Neural cell (in vitro differentiated cells): ENCODE results near the gene LRP5. TPM values are rescaled to one million over a fixed set of nuclear protein-coding genes. Genes with fewer than 3 reads are reported as not detected.

Experiments used
- H2AFZ ChIP-seq: fragments of 200-600, 300-800 bp; sonication (generic), shearing (Covaris generic); 2 replicates; pipeline ENCODE4 v1.6.0; 2014; ENCODE audit warnings: low read depth, mild to moderate bottlenecking, antibody characterized with exemption, low read length, moderate library complexity
- H3F3A ChIP-seq: fragments of 200-600 bp; shearing (Covaris generic); 2 replicates; pipeline ENCODE4 v1.6.1; 2016; ENCODE audit warnings: mild to moderate bottlenecking, moderate library complexity, mixed read lengths, antibody characterized with exemption, low read length; ENCODE audit not compliant: insufficient read depth, poor library complexity, severe bottlenecking
- H3K27ac ChIP-seq: fragments of 200-600, 300-800 bp; sonication (generic), shearing (Covaris generic); 2 replicates; pipeline ENCODE4 v1.5.1; 2014; ENCODE audit warnings: mild to moderate bottlenecking, low read length, moderate library complexity
- H3K27me3 ChIP-seq: fragments of 300-800, 200-600 bp; sonication (generic), shearing (Covaris generic); 2 replicates; pipeline ENCODE4 v1.6.0; 2014; ENCODE audit warnings: mild to moderate bottlenecking, low read depth, low read length, moderate library complexity; ENCODE audit not compliant: insufficient read depth
- H3K36me3 ChIP-seq: fragments of 300-800, 200-600 bp; sonication (generic), shearing (Covaris generic); 2 replicates; pipeline ENCODE4 v1.5.1; 2014; ENCODE audit warnings: mild to moderate bottlenecking, antibody characterized with exemption, low read length, moderate library complexity; ENCODE audit not compliant: insufficient read depth
- H3K4me2 ChIP-seq: fragments of 300-800, 200-600 bp; sonication (generic), shearing (Covaris generic); 2 replicates; pipeline ENCODE4 v1.6.0; 2014; ENCODE audit warnings: mild to moderate bottlenecking, low read length
- H3K4me3 ChIP-seq: fragments of 300-800, 200-600 bp; sonication (generic), shearing (Covaris generic); 2 replicates; pipeline ENCODE4 v1.5.1; 2014; ENCODE audit warnings: mild to moderate bottlenecking, low read length, moderate library complexity
- H3K79me2 ChIP-seq: fragments of 200-600 bp; shearing (Covaris generic); replicated peaks from 2 replicates; pipeline ENCODE4 v1.6.0; 2014; ENCODE audit warnings: mild to moderate bottlenecking, low read length, moderate library complexity; ENCODE audit not compliant: insufficient read depth
- H3K9ac ChIP-seq: fragments of 300-800, 200-600 bp; sonication (generic), shearing (Covaris generic); 2 replicates; pipeline ENCODE4 v1.6.1; 2016; ENCODE audit warnings: mild to moderate bottlenecking, low read length, mixed read lengths
- H3K9me2 ChIP-seq: fragments of 200-600 bp; shearing (Covaris generic); 2 replicates; pipeline ENCODE4 v1.6.1; 2016; ENCODE audit warnings: mild to moderate bottlenecking, low read length, mixed read lengths; ENCODE audit not compliant: insufficient read depth
- H3K9me3 ChIP-seq: fragments of 200-600, 300-800 bp; sonication (generic), shearing (Covaris generic); 2 replicates; pipeline ENCODE4 v1.6.1; 2016; ENCODE audit warnings: mild to moderate bottlenecking, mixed run types, low read length, moderate library complexity, mixed read lengths
- H4K20me1 ChIP-seq: fragments of 200-600 bp; shearing (Covaris generic); 2 replicates; pipeline ENCODE4 v1.6.1; 2016; ENCODE audit warnings: mild to moderate bottlenecking, mixed run types; ENCODE audit not compliant: insufficient read depth
- EP300 ChIP-seq: fragments of 450-650 bp; conservative IDR thresholded peaks from 2 replicates; pipeline ENCODE4 v1.6.1; 2014; ENCODE audit warnings: antibody characterized with exemption, mild to moderate bottlenecking, moderate library complexity; ENCODE audit not compliant: poor library complexity, severe bottlenecking
- EZH2 ChIP-seq: fragments of 200-600, 300-800 bp; shearing (Covaris generic), sonication (generic); IDR thresholded peaks from 2 replicates; pipeline ENCODE4 v1.6.1; 2014; ENCODE audit warnings: antibody characterized with exemption, low read length, borderline replicate concordance, mild to moderate bottlenecking; ENCODE audit not compliant: insufficient read depth, poor library complexity, severe bottlenecking
- MXI1 ChIP-seq: fragments of 450-650 bp; conservative IDR thresholded peaks from 2 replicates; pipeline ENCODE4 v1.6.1; 2014; ENCODE audit warnings: antibody characterized with exemption, mild to moderate bottlenecking; ENCODE audit not compliant: poor library complexity, severe bottlenecking
- POLR2AphosphoS5 ChIP-seq: IDR thresholded peaks from 2 replicates; pipeline ENCODE4 v1.6.1; 2012
- RAD21 ChIP-seq: fragments of 450-650 bp; conservative IDR thresholded peaks from 2 replicates; pipeline ENCODE4 v1.6.1; 2014; ENCODE audit warnings: antibody characterized with exemption, mild to moderate bottlenecking, moderate library complexity
- SMC3 ChIP-seq: fragments of 450-650 bp; conservative IDR thresholded peaks from 2 replicates; pipeline ENCODE4 v1.6.1; 2014; ENCODE audit warnings: antibody characterized with exemption, mild to moderate bottlenecking, moderate library complexity; ENCODE audit not compliant: poor library complexity
- polyA plus RNA-seq: library from polyadenylated mRNA; depleted of rRNA; stranded (reverse); fragments of >200 nt; gene quantifications from 2 replicates; pipeline ENCODE4 v1.2.3, GENCODE V29; 2014
- TF ChIP-seq, protein P1 (sequence below): fragments of 450-650 bp; IDR thresholded peaks from 2 replicates; pipeline ENCODE4 v1.5.1; 2014; ENCODE audit warnings: antibody characterized with exemption, mild to moderate bottlenecking, moderate library complexity; ENCODE audit not compliant: poor library complexity, severe bottlenecking

Gene LRP5
- polyA plus RNA-seq, 1 donor from 2014 or later: 3.0 TPM

DNA sequence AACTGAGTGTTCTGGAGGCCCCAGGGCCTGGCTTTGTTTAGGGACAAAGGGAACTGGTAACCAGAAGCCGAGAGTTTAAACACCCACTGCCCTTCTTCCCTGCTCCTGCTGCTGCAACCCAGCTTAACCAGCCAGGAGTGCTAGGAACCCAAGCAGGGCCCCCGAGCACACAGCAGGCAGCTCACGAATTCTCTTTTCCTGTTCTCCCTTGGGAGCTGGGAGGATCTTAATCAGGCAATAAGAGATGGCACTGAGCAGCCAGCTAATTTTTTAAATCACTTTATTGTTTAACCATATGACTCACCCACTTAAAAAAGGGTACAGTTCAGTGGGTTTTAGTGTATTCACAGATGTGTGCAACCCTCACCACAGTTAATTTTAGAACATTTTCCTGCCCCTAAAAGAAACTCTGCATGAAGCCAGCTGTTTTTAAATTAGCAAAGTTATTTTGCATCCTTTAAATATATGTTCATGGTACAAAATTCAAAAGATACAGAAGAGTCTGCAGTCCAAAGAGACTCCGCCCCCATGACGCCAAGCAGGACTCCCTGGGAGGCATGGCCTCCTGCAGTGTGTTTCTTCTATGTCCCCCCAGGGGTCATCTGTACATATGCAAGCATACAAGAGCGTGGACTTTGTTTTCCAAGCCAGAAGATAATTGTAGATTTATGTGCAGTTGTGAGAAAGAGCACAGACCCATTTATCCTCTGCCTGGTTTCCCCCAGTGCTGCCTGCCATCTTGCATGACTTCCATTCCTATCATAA, 129.3 kb downstream of the LRP5 start:
- Histone ChIP-seq H3K9me2 (no peaks in the 10 kb centered on the region), H3K4me2 (no peak overlapping the region), H3K79me2 (no peaks in the 10 kb centered on the region), H3K9me3 (no peaks in the 10 kb centered on the region), H4K20me1 (no peaks in the 10 kb centered on the region), H2AFZ (no peak overlapping the region), H3K27me3 (no peaks in the 10 kb centered on the region), H3K36me3 (no peaks in the 10 kb centered on the region), H3K27ac (no peak overlapping the region), H3K9ac (no peak overlapping the region), H3K4me3 (no peak overlapping the region), H3F3A (no peaks in the 10 kb centered on the region)
- TF ChIP-seq MXI1: no peak

DNA sequence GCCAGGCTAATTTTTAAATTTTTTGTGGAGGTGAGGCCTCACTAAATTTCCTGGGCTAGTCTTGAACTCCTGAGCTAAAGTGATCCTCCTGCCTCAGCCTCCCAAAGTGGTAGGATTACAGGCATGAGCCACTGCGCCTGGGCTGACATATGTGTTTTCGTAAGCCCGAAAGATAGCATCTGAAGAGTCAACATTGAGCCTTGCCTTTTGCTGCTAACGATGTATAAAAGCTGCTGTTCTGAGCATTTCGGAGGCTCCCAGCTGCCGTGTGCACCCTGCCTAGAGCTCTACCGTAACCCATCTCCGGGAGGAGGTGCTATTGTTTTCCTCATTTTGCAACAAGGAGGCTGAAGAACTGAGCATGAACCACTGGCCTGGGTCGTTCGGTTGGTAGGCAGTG, 130.0 kb downstream of the LRP5 start:
- Histone ChIP-seq H3K36me3 (no peaks in the 10 kb centered on the region), H3K27me3 (no peaks in the 10 kb centered on the region), H2AFZ (no peak overlapping the region), H3F3A (no peaks in the 10 kb centered on the region), H3K79me2 (no peaks in the 10 kb centered on the region), H3K4me3 (no peak overlapping the region), H3K4me2 (no peak overlapping the region), H3K9ac (no peak overlapping the region), H3K27ac (no peak overlapping the region), H3K9me2 (no peaks in the 10 kb centered on the region), H4K20me1 (no peaks in the 10 kb centered on the region), H3K9me3 (no peaks in the 10 kb centered on the region)
- TF ChIP-seq RAD21 (no peak), MXI1 (no peak), SMC3 (no peak), POLR2AphosphoS5 (no peak), EP300 (no peak)
- TF ChIP-seq, protein P1, sequence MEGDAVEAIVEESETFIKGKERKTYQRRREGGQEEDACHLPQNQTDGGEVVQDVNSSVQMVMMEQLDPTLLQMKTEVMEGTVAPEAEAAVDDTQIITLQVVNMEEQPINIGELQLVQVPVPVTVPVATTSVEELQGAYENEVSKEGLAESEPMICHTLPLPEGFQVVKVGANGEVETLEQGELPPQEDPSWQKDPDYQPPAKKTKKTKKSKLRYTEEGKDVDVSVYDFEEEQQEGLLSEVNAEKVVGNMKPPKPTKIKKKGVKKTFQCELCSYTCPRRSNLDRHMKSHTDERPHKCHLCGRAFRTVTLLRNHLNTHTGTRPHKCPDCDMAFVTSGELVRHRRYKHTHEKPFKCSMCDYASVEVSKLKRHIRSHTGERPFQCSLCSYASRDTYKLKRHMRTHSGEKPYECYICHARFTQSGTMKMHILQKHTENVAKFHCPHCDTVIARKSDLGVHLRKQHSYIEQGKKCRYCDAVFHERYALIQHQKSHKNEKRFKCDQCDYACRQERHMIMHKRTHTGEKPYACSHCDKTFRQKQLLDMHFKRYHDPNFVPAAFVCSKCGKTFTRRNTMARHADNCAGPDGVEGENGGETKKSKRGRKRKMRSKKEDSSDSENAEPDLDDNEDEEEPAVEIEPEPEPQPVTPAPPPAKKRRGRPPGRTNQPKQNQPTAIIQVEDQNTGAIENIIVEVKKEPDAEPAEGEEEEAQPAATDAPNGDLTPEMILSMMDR: no peak

DNA sequence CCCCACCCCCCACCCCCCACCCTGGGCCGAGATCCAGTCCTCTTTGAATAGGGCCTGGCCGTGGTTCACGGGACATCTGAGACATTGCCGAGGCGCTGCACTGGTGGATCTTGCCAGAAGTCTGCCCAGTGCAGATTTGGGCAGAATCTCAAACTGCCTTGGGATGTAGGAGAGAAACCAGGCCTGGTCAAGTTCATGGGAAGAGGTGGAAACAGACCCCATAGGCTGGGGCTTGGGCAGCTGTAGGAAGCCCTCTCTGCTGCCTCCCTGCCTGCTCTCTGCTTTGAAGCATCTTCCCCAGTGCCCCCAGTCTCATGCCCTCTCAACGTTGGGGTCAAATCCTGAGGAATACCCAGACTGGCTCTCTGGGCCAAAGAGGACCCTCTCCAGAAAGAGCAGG, 132.2 kb downstream of the LRP5 start:
- Histone ChIP-seq H3K4me2 (no peak overlapping the region), H3F3A (no peaks in the 10 kb centered on the region), H3K79me2 (no peaks in the 10 kb centered on the region), H3K9me2 (no peaks in the 10 kb centered on the region), H3K4me3 (no peak overlapping the region), H3K36me3 (no peaks in the 10 kb centered on the region), H3K27ac (no peak overlapping the region), H3K9me3 (no peaks in the 10 kb centered on the region), H4K20me1 (no peaks in the 10 kb centered on the region), H3K27me3 (no peaks in the 10 kb centered on the region), H3K9ac (no peak overlapping the region), H2AFZ (no peak overlapping the region)
- no peak for TF ChIP-seq RAD21
- TF ChIP-seq POLR2AphosphoS5: no peak
- TF ChIP-seq SMC3: no peak
- TF ChIP-seq EZH2: no peak
